GM12891 (cell line): ENCODE results near the gene RALB.

Source experiments
- POLR2A ChIP-seq: IDR thresholded peaks from 2 replicates; pipeline ENCODE4 v1.6.1; 2011; ENCODE audit warnings: low read depth, low read length, control low read depth
- POLR2AphosphoS5 ChIP-seq: IDR thresholded peaks from 2 replicates; pipeline ENCODE4 v1.6.1; 2011; ENCODE audit warnings: low read depth, low read length, control low read depth
- TAF1 ChIP-seq: IDR thresholded peaks from 2 replicates; pipeline ENCODE4 v1.6.1; 2011; ENCODE audit warnings: low read depth, low read length, control low read depth

DNA sequence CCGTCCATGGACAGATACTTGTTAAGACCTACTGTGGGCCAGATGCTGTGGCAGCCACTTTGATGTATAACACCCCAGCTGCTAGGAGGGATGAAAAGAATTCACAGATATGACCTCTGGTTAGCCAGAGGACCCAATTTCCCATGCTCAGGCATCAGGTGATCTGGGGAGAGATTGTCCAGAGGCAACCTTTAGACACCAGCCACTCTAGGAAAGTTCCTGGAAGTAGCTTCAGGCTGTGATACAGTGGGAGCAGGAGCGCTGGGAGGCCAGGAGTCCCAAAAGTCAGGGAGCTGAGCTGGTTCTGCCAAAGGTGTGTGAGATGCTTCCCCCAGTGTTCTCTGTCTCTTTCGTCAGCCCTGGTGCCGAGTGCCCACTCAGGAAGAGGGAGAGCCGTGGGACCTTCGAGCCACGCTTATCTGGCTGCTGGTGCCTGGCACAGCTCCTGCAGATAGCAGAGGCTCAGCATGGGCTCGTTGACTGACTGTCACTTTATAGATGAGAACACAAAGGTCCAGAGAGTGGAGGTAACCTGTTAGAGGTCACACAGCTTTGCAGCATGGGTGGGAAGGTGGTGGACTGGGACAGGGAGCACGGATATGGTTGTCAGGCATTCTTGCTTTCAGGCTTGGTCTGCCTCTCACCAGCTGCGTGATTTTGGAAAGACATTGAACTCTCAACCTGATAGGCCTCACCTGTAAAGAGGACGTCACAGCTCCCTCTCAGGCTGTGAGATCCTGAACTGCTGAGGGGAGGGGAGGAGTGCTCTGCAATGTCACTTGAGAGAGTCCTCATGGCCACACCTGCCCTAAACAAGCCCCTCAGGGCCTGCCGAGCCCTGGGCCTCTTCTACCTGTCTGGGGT lies 7.8 kb upstream of the RALB start:
- no peak for TF ChIP-seq POLR2AphosphoS5
- TF ChIP-seq POLR2A = no peak
- no peak for TF ChIP-seq TAF1
